NCI-H2227 (cell line): ENCODE results near the gene NANOS3.
"Not testable (repeated sequence)": the region's sequence is repeated elsewhere in the genome, so short reads cannot be mapped to it uniquely, and the experiment has no call there.

ENCODE experiments used
- DNase-seq: peaks from one replicate; lab custom pipeline; 2025; ENCODE audit not compliant: unreplicated experiment; lab: John Stamatoyannopoulos, UW

Gene NANOS3

DNA sequence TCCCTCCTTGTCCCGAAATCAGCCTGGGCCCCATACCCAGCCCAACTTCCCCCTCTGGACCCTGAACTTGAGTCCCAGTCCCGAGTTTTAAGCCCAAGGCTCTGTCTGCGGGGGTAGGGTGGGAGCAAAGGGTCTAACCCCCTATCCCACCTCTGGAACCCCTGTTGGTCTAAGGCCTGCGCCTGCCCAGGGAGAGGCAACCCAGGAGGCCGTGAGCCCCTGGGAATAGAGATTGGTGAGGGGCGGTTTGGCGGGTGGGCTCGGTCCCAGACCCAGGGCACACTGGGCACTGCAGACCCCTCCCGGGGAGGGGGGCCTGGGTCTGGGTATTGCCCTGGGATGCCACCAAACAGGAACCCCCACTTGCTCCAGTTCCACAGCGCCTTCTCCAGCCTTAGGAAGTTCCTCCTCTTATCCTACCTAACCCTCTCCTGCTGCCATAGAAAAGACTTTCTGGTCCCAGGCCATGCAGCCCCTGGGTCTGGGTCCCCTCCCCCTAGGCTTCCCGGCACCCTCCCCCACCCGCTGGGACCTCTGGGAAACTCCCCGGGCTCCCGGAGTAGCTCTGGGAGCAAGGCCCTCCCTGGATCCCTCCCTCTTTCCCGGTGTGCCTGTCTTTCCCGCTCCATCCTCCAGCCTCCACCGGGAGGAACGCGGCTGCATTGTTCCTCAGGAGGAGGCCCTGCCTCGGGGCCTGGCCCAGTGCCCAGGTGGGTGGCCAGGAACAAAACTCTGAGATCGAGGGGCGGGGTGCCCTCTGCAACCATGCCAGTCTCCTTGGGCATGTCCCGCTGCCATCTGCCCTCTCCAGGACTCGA, 33.6 kb upstream of the NANOS3 start:
- peak; percentile 15 for DNase-seq

DNA sequence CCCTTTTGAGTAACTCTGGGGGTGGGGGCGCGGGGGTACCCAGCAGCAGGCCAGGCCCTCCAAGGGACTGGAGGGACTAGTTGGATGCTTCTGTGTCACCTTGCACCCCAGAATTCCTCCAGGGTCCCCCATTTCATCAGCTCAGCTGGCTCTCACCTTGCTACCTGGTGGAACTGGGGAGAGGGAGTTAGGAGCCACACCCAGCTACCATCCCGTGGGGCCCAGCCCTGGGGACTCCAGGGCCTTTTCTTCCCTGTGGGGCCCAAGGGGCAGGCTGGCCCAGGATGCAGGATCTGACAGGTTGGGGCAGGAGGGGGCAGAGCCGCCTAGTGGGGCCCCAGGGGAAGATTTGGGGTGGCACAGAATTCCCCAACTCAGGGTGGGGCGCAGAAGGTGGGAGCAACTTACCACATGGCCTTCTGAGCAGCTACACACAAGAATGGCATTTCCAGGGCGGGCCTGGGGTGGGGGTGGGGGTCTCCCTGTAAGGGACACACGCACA, 32.8 kb upstream of the NANOS3 start:
- DNase-seq: no peak

DNA sequence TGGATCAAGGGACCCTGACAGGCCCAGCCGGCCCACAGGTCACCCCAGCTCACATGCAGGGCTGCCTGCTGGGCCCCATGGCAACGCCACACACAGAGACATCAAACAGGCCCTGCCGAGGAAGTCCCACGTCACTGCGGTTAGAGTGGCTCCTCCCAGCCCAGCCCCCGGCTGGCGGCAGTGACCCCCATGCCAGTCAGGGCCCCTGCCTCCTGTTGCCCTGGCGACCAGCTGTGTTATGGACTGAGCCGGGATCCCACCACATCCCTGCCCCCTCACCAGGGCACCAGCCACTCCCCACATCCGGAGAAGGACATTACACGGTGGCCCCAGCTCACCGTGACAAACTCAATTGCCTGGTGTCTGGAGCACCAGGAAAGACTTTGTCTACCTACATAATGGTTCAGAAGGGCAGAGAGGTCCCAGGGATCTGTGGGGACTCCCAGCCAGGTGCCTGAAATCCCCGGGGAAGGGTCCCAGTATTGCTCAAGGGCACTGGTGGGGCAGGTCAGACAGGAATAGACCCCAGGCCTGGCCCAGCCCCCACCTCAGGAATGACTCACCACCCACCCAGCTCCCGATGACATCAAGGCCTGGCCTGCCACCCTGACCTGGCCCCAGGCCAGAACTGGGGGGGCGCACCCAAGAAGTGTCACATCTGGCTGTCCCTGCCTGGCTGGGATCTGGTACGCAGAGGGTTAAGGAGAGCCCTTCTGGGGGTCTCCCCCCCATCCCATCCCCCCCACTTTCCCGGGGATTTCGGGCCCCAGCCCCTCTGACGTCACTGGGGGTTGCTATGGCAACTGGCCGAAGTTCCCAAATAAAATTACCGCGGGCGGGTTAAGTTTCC, 30.2 kb upstream of the NANOS3 start:
- DNase-seq: peak; percentile 91

DNA sequence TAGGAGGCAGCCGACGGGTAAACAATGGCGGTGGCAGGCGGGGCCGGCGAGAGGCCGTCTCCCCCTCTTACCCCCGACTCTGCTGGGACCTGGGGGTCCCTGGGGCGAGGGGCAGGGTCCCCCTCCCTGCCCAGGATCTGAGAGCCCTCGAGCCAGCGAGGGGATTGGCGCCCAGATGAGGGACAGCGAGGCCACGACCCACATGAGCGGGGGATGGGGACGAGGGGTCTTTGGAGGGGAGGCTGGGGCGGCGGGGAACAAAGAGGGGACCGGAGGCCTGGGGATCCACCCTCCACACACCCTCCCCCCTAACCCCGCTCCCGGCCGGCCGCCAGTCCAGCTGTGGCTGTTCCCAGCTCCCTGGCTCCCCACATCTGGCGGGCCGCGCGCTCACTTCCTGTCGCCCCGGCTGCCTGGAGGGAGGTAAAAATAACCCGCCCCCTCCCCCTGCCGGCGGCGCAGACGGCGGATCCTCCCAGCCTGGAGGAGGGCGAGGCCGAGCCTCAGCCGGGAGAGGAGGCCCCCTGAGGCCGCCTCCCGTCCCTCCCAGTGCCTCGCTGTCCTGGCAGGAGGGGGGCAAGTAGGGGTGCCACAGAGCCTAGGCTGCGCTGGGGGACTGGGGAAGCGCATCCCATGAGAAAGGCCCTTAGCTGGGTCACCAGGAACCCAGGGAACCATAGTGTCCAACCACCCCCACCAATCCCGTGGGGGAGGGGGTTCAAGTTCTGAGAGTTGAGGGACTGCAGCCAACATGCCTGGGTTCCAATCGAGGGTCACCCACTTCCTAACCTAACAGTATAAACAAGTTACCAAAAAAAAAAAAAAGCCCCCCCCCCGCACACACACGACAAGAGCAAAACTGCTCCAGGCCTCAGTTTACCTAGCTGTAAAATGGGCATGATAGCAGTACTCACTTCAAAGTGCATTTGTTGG, 29.3 kb upstream of the NANOS3 start:
- peak; percentile 88 for DNase-seq

DNA sequence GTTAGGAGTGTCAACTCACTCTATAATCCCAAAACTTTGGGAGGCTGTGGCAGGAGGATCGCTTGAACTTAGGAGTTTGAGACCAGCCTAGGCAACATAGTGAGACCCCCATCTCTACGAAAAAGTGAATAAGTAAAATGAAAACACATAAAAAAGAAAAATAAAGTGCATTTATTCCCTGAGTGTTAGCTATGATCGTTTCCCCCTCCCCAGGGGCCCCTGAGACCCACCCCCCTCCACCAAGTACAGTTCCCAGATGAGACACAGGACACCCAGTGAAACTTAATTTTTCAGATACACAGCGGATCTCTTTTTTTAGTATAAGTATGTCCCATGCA, 28.6 kb upstream of the NANOS3 start:
- no peak for DNase-seq

DNA sequence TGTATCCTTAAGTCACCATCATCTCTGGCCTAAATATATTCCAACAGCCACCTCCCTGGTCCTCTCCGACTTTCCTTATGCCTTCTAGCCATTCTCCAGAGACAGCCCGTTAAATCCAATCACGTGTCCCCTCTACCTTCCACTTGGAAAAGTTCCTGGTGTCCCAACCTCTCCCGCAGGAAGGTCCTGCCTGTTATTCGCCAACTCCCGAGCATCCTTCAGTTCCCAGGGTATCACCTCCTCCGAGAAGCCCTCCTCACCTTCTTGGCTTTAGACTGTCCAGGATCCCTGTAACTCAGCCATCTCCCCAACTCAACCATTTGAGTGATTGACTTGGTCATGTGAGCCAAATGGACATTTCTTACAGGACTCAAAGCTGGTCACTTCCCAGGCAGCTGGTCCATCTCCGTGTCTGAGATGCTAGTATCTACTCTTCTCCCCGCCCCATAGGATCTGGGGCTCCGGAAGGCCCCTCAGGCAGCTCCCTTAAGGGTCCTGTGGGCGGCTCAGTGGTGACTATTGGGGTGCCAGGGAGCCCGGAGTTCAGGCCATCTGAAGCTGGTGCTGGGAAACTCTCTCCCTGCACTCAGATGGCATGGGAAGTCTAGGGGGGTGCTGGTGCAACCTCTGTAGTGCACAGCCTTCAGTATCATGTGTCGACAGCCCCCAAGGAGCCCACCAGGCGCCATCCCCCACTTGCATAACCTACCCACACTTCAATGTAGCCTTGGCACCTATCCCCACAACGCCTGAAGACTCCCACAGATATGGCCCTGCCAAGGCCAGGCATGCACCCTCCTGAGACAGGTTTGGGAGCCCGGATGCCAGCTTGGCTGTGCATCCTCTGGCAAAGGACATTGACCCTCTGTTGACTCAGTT, 27.9 kb upstream of the NANOS3 start:
- DNase-seq: no peak

DNA sequence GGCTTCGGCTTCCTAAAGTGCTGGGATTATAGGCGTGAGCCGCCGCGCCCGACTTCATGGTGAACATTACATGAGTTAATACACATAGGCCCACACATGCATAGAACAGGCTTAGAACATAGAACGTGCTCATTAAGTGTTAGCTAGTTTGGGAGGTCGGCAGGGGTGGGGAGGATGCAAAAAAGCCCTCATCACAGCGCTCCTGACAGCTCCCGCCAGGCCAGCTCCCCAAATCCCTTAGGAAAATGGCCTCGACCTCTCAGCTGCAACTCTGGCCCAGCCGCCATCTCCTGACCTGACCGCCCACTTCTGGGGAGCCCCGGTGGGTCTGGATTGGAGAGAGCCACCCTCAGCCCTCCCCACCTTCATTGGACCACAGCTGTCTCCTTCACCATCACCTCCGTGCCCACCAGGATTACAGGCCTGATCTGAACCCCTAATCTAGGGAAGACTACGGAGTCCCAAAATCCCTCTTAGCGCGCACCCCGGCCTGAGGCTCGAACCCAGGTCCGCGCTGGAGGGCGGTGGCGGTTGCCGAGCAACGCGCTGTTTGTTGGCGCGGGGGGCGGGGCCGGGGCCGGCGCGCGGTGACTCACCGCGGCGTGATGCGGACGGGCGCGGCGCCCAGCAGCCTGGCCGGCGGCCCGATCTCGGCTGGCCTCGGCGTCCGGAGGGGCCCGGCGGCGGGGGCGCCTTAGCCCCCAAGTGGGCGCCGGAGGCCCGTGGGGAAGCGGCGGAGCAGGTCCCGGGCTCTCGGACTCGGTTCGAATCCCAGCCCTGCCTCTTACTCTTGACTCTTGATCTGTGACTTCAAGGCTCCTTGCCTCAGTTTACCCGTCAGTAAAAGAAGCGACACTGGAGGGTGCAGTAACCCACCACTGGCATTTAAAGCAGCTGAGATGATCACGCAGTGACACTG, 26.7 kb upstream of the NANOS3 start:
- DNase-seq: peak; percentile 83

DNA sequence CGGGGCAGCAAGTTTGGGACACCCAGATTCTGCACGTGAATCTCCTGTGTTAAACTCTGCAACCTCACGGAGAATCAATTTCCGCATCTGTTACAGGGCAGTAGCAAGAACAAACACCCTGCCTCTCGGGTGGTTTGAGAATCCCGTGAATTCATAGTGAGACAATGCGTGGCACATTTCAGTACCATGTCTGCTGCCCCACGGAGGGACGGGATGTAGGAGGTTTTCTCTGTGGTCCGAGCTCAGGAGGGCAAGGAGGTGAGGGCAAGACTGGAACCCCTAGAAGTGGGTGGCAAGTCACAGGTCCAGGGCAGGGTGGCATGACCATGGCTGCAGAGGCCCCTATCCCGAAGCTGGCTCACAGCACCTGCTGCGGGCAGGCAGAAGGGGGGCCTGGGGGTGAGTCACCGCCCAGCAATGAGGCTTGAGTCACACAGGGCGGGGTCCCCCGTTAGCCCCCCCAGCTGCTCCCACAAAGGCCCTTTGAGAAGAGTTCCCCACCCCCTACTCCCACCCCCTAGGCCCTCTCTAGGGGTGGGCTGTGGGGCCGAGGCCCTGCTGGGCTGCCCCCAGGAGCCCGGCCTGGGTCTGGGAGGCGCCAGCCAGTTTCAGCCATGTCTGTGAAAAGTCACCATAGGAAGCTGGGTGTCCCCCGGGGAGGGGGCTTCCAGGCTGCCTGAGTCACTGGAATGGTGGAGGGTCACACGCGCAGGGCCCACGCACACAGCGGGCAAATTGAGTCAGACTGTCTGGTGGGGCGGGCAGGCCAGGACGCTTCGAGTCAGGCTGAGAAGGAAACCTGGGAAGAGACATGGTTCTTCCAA, 25.8 kb upstream of the NANOS3 start:
- DNase-seq: no peak

DNA sequence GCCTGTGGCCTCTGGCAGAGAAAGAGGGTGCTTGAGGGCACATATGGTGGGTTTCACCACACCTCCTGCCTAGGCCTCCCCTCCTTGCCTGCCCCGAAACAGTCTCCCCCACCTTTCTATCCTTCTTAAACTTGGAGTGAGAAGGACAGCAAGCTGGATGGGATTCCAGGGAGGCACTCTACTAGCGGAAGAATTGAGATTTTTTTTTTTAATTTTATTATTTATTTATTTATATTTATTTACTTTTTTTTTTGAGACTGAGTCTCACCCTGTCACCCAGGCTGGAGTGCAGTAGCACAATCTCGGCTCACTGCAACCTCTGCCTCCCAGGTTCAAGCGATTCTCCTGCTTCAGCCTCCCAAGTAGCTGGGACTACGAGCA, 25.2 kb upstream of the NANOS3 start:
- DNase-seq: not testable (repeated sequence)

DNA sequence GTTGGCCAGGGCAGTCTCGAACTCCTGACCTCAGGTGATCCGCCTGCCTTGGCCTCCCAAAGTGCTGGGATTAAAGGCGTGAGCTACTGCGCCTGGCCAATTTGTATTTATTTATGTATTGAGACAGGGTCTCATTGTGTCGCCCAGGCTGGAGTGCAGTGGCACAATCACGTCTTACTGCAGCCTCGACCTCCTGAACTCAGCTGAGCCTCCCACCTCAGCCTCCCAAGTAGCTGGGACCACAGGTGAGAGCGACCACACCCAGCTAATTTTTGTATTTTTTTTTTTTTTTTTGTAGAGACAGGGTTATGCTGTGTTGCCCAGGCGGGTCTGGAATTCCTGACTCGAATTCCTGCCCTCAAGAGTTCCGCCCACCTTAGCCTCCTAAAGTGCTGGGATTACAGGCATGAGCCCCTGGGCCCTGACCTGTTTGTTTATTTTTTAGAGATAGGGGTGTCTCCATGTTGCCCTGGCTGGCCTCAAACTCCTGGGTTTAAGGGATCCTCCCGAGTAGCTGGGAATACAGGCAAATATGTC, 24.7 kb upstream of the NANOS3 start:
- DNase-seq: not testable (repeated sequence)

DNA sequence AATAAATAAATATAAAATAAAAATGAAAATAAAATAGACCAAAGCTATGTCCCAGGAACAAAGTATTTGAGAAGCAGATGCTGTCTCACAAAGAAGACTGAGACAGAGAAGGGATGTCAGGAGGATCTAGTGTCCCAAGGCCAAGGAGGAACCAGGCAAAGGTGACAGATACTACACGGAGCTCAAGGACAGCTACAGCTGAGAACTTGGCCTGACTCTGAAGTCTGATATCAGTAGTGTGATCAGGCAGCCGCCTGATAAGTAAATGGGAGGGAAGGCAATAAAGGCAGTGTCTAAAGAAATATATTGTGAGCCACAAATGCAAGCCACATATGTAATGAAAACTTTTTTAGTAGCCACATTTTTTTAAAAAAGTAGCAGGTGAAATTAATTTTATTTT, 20.4 kb upstream of the NANOS3 start:
- no peak for DNase-seq

DNA sequence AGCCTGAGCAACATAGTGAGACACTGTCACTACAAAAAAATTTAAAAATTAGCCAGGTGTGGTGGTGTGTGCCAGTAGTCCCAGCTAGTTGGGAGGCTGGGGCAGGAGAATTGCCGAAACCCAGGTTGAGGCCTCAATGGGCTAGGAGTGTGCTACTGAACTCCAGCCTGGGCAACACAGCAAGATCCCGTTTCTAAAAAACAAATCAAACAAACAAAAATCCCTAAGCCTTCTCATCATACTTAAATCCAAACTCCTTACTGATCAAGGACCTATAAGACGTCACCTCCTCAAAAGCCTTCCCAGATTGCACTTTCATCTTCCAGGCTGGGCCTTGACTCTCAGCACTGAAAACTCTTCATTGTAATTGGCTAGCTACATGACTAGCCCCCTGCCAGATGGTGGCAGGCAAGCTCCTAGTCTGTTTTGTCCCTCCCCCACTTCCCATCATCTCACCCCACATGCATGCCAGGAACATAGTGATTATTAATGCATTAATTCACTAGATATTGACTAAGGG, 17.5 kb upstream of the NANOS3 start:
- no peak for DNase-seq

DNA sequence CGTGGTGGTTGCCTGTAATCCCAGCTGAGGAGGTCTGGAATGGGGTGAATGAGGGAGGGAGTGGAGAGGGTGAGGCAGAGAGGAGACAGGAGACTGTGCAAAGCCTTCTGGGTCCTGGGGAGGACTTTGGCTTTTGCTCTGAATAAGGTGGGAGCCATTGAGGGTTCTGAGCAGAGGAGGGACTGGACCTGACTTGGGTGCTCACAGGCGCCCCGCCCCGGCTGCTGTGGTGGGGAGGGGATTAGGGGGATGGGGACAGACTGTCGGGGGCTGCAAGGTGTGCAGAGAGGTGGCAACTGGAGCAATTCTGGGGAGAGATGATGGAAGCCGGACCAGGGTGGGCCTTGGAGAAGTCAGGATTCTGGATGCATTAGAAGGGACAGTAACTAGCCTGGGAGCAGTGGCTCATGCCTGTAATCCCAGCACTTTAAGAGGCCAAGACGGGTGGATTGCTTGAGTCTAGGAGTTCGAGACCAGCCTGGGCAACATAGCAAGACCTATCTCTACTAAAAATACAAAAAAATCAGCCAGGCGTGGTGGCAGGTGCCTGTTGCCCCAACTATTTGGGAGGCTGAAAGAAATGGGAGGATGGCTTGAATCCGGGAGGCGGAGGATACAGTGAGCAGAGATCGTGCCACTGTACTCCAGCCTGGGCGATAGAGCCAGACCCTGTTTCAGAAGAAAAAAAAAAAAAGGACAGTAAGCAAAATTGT, 16.1 kb upstream of the NANOS3 start:
- DNase-seq: no peak

DNA sequence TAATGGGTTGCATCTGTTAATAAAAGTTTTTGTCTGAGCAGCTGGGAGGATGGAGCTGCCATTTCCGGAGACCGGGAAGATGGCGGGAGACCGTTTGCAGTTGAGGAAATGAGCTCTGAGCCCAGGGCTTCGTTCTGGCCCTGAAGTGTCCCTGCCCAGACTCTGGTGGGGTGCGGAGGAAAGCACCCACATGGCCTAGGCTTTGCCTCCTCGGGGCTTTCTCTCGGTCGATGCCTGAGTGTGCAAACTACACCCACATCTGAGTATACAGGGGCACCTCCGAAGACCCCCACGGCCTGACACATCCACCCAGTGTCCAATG, 15.6 kb upstream of the NANOS3 start:
- DNase-seq: no peak

DNA sequence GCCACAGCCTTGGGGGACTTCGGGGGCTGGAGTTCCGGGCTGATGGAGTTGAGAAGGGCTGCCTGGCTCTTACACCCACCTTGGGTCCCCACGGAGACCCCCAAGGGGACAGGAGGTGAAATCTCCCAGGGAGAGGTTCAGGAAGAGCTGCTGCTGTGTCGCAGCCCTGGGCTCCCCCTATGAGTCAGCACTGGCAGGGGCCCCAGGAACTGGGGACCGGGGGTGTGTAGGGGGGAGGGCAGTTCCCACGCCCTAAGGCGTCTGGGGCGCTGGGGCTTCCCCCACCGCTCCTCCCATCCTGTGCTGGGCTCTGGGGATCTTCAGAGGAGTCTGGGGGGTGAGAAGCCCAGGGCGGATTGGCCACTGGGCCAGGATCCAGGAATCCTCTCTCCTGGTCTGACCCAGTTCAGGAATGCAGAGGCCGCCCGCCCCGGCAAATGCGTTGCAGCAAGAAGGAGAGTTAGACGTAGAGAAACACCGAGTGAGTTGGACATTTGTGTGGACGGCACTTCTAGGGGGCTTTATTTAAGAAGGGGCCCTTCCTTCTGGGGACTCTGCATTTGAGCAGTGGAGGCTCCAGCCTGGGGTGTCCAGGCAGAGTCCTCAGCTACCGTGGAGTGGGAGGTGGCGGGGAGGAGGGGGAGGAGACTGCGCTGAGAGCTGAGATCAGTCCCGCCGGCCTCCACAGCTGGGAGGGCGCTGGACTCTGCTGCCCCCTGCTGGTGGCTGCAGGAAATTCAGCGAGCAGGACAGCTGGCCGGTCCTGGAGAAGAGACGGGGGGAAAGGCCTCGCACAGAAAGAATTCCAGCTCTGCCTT, 15.0 kb upstream of the NANOS3 start:
- peak; percentile 87 for DNase-seq

DNA sequence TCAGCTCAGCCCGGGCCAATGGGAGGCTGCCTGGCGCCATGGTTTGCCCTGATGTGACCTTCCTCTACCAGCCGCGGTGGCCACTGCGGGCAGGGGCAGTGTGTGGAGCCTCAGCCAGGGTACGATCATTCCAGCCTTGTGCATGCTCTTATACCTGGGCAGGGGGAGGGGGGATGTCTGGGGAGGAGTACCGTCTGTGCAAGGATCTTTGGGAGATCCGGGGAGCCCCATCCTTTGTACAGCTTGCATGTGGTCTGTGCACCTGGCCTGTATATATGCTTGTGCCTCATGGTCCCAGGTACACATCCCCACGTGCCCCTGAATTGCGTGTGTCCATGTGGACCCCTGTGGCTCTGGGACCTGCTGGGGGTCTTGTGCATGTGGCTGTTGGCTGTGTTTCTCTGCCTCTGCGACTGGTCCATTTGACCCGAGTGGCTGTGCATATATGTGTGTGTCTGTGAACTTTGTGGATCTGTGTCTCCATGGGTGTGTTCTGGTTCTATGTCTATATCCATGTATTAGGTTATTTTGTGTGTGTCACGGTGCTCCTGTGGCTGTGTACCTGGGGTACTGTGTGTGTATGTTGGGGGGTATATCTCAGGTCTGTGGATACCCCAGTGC, 12.8 kb upstream of the NANOS3 start:
- no peak for DNase-seq
